CD4-positive, alpha-beta T cell treated with Interleukin-1 beta for 1 hour (primary cell): ENCODE data around the gene RPN2.
"Not testable (repeated sequence)": the region's sequence is repeated elsewhere in the genome, so short reads cannot be mapped to it uniquely, and the experiment has no call there.

Source experiments
- DNase-seq, 2 donors: peaks; one replicate each; pipeline ENCODE4 v3.0.0-alpha.2; 2020 to 2022

Gene RPN2

DNA sequence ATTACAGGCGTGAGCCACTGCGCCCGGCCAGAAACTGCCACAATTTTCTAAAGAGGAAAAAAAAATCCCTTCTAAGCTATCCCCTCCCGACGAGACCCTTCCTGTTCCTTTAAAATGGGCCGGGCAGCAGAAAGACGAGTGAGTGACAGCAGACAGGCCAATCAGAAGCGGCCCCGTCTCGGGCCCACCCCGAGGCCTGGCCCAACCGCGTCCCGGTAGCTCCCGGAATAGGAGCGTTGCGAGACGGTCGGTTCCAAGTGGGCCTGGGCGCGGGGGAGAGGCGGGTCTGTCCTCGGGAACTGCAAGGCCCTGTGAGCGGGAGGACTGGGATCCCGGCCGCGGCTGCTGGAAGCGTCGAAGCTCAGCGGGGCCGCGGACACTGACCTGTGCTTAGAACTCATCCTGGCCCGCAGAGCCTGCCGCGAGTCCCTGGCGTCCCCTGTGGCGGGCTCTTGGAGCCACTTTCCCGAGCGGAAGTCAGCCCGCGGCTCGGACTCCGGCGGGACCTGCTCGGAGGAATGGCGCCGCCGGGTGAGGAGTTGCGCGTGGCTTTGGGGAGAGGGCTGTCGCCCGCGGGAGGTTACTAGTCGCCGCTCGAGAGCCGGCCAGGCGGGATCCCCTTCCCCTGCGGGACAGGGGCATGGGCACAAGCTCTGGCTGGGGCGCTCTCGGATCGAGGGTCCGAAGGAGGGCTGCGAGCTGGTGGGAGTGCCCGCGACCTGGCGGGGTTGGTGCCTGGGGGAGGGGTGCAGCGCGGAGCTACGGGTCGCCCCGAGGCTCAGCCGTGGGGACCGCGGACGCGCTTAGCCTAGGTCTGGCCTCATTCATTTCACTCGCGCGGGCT, at the start of gene RPN2, which contains the start of gene MROH8:
TSS of gene RPN2 (plus strand) at position 492 of the 844 bp plus-strand sequence. CDS start at position 519, 27 bp downstream.
TSS of gene MROH8 (minus strand) at position 710 of the 844 bp plus-strand sequence.
- peak; percentile 93 to 94 for DNase-seq

DNA sequence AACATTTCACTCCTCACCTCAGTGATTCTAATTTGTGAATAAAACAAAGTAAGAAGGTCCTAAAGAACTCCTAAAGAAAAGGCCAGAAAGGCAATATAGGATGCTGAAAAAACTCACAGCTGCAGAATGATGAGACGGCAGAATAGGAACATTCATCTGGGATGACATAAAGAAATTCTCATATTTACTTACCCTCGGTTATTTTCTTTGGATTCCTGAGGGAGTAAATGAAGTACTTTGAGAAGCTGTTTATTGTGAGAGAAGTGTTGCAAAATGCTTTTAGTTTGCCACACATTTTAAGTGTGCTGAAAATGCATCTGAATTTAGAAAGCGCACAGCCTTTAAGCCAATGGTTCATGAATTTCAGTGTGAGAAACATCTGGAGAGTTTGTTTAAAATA, 47.6 kb upstream of the RPN2 start:
- no peak for DNase-seq

DNA sequence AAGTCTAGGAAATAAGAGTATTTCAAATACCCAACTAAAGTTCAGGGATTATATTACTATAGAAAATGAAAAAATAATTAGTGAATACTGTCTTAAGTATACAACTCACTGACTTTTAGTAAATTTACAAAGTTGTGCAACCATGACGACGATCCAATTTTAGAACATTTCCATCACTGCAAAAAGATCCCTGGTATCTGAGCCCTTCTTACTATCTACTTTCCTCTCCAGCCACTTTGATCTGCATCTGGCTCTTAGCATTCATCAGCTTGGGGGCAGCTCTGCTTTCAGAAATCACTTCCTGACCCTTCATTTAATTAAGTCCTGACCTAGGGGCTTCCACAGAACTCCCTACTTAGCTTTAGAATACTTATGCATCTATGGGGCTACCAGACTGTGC, 45.2 kb upstream of the RPN2 start:
- DNase-seq = no peak

DNA sequence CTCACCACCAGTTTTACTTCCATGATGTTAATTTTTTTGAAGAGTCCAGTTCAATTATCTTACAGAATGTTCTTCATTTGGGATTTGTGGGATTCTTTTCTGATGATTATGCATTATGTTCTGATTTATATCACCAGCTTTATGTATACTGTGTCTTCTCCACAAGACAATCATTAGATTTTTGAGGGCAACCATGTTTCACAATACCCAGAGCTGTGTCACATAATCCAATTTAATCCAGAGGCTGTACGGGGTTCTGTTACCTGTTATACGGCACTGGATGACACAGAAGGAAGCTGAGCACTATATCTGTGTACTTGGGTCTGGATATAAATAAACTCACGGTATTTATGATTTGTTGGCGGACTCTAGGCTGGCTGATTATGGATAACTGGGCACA, 41.6 kb upstream of the RPN2 start:
- DNase-seq = no peak

DNA sequence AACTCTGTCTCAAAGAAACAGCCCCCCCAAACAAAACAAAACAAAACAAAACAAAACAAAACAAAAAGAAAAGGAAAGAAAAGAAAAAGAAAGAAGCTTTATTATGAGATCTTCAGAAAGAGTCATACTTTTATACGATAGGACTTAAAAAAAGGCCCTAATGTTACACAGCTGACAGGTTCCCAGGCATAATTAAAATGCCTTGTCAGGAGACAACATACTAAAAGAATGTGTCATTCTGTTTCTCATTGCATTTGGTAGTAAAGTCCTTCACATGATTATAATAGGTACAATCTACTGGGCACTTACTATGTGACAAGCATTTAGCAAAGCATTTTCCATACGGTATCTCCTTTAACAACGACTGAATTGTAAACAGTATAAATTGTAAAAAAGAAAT, 36.4 kb upstream of the RPN2 start:
- DNase-seq = no peak

DNA sequence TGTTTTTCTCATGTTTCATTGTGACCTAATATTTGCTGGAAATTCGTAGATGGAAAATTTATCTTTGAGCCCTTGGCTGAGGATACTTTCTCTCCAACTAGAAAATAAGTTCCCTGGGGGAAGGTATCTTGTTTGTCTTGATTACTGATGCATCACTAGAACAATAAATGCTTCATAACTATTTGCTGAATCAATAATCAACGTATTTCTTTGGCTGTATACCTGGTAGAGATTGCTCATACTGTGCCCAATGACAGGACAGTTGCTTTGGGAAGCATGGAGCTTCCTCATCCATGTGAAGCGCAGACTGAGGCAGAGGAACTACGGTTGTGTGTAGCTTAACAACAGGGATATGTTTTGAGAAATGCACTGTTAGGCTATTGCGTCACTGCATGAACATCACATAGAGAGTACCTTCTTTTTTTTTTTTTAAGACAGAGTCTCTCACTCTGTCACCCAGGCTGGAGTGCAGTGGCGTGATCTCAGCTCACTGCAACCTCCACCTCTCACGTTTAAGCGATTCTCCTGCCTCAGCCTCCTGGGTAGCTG, 34.2 kb upstream of the RPN2 start:
- no peak for DNase-seq

DNA sequence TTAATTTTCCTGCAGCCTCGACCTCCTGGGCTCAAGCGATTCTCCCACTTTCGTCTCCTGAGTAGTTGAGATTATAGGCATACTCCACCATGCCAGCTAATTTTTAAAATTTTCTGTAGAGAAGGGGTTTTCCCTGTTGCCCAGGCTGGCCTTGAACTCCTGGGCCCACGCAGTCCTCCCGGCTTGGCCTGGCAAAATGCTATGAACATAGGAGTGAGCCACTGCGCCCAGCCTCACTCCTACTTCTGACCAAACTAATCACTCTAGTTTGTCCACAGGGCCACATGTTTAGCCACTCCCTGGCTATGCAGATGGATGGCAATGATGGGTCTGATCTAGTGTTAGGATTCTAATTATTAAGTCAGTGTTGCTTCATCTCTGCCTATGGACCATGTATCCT, 31.9 kb upstream of the RPN2 start:
- DNase-seq = no peak

DNA sequence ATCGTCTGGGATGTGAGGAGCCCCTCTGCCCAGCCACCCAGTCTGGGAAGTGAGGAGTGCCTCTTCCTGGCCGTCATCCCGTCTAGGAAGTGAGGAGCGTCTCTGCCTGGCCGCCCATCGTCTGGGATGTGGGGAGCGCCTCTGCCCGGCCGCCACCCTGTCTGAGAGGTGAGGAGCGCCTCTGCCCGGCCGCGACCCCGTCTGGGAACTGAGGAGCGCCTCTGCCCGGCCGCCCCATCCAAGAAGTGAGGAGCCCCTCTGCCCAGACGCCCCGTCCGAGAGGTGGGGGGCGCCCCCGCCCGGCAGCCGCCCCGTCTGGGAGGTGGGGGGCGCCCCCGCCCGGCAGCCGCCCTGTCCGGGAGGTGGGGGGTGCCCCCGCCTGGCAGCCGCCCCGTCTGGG, 28.3 kb upstream of the RPN2 start:
- not testable (repeated sequence) for DNase-seq

DNA sequence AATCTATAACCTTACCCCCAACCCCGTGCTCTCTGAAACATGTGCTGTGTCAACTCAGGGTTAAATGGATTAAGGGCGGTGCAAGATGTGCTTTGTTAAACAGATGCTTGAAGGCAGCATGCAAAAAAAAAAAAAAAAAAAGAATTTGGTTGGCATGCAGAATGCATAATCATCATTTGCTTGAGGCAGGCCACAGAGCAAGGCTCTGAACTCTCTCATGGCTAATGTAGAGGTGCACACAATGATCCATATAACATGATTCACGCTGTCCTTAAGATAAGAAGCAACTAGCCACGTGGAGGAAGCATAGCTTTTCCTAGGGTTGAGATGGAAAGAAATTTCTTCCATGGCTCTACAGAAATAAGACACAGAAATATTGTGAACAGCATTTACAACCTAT, 27.6 kb upstream of the RPN2 start:
- no peak for DNase-seq

DNA sequence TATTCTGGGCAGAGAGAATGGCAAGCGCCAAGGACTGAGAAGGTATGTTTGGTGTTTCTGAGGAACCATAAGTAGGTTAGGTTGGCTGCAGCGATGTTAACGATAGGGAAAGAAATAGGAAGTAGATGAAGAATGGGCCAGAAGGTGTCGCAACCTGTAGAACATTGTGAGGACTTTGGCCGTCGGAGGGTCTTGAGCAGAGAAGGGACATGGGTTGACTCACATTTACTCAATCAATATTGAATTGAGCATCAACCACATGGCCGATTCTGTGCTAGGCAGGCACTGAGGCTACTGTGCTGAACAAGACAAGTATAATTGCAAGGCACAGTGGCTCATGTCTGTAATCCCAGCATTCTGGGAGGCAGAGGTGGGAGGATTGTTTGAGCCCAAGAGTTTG, 26.8 kb upstream of the RPN2 start:
- no peak for DNase-seq

DNA sequence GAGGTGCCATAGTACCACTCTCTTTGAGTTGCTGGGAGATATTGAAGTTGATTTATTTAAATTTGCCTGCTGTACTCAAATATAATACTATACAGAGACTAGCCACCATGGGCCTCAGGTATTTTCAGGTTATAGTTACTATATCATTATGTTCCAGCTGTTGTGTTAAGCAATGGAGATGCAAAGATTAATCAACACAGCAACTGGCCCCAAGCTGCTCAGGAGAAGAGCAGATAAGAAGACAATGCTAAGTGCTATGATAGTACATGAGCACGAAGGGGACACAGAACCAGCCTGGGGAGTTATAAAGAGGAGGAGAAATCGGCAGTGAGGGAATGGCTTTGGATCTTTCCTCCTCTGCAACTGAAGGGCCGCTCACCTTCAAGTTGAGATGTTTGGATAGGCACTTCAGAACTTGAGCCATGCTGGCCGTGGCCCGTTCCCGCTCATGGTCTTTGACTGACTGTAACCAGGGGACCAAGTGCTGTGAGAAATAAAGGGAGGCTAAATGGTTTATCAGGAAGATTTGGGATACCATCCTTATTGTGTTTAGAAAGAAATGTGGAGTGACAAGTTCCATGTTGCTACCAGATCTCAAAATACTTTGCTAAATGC, 24.3 kb upstream of the RPN2 start:
- DNase-seq = no peak

DNA sequence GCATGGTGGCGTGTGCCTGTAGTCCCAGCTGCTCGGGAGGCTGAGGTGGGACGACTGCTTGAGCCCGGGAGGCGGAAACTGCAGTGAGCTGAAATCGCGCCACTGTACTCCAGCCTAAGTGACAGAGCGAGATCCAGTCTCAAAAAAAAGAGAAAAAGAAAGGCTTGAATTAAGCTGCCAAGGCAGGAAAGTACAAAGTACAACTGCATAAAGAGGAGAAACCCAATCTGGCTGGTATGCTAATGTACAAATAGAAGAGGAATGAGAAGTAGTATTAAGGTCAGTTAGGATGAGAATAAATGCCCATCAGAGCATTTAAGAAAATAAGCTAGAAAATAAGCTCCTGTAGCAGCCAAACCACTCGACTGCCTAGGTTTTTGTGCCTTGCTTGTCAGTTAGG, 23.1 kb upstream of the RPN2 start:
- DNase-seq = no peak

DNA sequence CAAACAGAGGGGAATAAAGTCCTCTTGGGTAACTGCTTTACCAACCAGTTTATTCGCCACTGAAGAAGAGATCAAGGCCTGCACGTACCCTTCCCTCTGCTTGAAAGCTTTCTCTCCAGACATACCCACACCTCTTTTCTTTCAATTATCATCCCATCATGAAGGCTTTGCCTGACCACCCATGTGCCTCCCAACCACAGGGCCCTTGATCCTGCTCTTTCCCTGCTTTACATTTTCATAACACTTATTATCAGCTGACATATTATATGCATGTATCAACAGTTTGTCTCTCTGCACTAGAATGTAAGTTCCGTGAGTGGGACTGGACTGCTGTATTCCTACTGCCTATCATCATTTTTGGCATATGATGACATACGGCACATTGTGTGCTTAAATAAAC, 20.9 kb upstream of the RPN2 start:
- DNase-seq = no peak

DNA sequence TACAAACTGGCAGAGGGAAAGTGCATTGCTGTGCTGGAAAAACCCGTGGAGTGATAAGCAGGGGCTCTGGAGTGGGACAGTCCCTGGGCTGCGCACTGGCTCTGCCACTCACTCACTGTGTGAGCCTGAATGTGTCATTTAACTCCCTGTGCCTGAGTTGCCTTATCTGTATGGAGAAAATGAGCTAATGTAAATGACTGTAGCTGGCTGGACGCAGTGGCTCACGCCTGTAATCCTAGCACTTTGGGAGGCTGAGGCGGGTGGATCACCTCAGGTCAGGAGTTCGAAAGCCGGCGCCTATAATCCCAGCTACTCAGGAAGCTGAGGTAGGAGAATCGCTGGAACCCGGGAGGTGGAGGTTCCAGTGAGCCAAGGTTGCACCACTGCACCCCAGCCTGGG, 18.4 kb upstream of the RPN2 start:
- no peak for DNase-seq

DNA sequence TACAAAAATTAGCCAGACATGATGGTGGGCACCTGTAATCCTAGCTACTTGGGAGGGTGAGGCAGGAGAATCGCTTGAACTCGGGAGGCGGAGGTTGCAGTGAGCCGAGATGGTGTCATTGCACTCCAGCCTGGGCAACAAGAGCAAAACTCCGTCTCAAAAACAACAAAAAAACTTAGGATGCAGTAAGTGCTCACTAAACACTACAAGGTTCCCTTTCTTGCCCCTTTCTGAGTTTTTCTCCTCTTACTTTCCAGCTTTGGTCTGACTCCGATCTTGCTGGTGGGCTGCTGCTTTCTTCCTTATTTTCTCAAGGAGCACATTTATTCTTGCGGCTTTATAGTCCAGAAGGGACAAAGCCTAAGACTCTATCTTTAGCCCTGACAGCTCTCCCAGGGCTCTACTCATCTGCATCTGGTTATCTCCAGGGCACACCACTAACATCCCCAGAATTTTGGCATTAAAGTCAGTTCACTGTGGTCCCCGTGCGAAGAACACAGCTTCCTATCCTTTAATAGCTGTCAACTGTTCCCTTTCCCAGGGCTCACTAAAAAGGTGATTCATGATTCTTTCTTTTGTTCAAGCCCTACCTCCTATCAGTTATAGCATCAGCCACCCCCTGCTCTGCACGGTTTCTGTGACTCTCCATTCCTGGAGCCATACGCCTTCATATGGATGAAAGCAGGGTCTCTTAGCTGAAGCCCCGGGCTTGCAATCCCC, 17.1 kb upstream of the RPN2 start:
- DNase-seq = no peak

DNA sequence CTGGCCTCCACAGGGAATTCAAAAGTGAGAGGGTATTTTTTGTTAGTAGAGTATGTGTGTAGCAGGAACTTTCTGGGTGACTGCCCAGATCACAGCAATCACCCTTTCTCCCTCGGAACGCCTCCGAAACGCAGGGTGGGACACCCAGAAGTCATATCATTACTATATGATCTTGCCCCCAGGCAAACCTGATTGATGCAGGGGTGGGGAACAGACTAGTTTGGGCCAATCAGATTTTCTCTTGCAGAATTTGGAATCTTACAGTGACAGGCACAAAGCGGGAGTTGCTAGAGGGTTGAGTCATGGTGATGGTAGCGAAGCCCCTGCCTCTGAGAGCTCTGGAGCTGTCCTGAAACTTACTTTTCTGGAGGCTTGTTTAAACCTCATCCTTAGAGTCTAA, 16.5 kb upstream of the RPN2 start:
- no peak for DNase-seq

DNA sequence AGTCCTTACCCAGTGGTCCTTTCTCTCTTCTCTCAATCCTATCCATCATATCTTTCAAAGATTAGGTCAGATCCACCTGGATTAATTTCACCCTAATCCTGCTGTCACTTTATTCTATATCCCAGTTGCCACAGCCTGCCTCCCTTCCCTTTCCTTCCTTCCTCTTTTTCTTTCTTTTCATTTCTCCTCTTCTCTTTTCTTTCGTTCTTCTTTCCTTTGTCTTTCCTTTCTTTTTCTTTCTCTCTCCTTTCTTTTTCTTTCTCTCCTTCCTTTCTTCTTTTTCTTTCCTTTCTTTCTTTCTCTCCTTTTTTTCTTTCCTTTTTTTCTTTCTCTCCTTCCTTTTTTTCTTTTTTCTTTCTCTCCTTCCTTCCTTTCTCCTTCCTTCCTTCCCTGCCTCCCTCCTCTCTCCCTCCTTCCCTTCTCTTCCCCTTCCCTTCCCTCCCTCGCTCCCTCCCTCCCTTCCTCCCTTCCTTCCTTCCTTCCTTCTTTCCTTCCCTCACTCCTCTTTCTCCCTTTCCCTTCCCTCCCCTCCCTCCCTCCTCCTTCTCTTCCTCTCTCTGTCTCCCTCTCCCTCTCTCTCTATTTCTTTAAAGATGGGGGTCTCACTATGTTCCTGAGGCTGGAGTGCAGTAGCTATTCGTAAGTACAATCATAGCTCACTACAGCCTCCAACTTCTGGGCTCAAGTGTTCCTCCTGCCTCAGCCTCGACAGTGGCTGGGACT, 15.1 kb upstream of the RPN2 start:
- DNase-seq = no peak

DNA sequence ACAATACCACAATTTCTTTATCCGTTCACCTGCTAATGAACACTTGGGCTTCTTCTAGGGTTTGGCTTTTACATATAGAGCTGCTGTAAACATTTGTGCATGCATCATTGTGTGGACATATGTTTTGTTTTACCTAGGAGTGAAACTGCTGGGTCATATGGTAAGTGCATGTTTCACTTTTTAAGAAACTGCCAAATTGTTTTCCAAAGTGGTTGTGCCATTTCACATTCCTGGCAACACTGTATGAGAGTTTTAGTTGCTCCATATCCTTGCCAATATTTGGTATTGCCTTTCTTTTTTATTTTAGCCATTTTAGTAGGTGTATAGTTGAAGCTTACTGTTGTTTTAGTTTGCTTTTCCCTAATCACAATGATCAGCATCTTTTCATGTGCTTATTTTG, 14.1 kb upstream of the RPN2 start:
- no peak for DNase-seq

DNA sequence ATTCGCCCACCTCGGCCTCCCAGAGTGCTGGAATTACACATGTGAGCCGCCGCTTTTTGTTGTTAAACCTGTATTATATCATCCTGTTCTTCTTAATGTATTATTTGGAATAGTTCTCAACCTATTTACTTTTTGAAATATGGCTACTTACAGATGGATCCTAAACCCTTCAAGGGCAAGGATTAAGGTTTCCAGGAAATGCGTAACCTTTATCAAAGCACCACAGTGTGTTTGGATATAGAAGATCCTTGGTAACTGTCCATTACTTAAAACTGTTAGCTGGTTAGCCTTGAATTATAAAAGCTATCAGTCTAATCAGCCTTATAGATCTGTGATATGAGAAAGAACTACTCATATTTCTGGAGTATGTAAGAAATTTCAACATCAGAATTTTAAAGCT, 12.3 kb upstream of the RPN2 start:
- no peak for DNase-seq

DNA sequence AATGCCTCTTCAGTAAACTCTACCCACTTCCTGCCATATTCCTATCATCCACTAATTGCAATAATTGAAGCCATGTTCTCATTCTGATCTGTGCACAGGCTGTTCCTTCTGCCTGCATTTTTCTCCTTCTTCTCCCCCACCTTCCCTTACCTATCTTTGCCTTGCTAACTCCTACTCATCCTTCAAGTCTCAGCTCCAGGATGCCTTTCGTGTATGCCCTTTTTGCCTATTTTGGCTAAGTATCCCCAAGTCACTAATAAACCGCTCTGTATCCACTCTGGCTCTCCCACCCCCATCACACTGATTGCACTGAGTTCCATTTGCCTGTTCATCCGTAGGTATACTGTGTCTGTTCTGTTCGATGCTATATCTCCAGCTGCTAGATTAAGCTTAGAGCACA, 6.3 kb upstream of the RPN2 start:
- no peak for DNase-seq

DNA sequence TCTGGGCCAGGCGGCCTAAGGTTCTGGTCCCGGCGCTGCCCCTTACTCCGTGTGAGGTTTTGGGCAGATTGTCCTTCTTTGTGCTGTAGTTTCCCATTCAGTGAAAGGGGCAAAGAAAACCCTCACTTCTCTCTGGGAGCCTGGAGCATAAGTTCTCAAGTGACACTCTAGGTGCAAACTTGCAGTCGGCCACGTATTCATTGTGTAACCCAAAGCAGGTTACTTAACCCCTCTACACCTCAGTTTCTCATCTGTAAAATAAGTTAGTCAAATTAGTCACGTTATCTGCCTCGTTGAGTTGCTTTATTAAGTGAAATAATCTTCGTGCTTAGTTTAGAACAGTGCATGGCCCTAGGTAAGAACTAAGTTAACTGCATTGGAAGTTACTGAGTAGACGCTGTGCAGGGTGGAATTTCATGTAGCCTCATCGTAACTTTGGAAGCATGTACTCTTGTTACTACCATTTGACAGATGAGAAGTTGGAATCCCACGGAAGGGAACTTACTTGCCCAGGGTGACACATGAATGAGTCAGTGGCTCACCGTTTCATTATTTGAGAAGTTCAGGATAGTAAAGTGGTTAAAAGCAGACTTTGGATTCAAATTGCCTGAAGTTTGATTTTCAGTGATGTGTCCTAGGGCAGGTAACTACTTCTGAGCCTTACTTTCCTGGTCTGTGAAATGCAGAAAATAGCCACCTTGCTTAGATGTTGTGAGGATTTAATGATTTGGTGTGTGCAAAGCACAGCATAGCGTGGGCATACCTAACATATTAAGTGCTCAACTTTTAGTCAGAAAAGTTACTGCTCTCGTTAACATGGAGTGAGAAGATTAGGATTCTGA, 774 bp downstream of the RPN2 start:
- no peak for DNase-seq

DNA sequence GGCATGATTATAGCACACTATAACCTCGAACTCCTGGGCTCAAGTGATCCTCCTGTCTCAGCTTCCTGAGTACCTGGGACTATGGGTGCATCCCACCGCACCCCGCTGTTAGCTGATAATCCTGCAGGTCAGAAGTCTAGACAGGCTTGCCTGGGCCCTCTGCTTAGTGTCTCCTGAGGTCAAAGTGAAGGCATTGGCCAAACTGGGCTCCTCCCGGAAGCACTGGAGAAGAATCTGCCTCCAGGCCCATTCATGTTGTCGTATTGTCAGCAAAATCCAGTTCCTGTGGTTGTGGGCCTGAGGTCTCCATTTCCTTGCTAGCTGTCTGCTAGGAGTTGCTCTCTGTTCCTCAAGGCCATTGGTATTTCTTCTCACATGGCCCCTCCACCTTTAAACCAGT, 6.6 kb downstream of the RPN2 start:
- DNase-seq = no peak
